ENCODE results near the gene PPP1R3D.

DNA sequence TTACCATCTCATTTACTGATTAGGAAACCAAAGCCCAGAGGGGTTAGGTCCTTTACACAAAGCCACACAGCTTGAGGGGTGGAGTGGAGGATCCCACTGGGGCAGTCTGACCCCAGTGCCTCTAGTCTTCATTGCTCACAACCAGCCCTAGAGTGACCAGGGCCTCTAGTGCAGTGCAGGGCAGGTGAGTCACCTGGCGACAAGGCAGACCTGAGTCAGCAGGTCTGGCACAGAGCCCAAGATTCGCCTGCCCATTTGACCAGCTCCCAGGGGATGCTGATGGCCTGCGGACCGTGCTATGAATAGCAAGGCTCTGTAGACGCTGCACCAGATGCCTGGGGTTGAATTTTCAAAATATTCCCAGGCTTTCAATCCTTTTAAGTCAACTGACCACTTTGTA, 48.0 kb upstream of the PPP1R3D start:
- TF ChIP-seq, protein P1, sequence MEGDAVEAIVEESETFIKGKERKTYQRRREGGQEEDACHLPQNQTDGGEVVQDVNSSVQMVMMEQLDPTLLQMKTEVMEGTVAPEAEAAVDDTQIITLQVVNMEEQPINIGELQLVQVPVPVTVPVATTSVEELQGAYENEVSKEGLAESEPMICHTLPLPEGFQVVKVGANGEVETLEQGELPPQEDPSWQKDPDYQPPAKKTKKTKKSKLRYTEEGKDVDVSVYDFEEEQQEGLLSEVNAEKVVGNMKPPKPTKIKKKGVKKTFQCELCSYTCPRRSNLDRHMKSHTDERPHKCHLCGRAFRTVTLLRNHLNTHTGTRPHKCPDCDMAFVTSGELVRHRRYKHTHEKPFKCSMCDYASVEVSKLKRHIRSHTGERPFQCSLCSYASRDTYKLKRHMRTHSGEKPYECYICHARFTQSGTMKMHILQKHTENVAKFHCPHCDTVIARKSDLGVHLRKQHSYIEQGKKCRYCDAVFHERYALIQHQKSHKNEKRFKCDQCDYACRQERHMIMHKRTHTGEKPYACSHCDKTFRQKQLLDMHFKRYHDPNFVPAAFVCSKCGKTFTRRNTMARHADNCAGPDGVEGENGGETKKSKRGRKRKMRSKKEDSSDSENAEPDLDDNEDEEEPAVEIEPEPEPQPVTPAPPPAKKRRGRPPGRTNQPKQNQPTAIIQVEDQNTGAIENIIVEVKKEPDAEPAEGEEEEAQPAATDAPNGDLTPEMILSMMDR (IDR thresholded peaks at IDR 0.05) = no peak
- TF ChIP-seq POLR2A (IDR thresholded peaks at IDR 0.05) = no peak

All from esophagus squamous epithelium (tissue), 4 donors.